GM18498 (cell line): ENCODE results near the gene BBC3.

ENCODE experiments used
- ATAC-seq: cut with Tn5 transposase; IDR thresholded peaks from one replicate; pipeline ENCODE4 v1.9.1; 2021; ENCODE audit warnings: mild to moderate bottlenecking, moderate library complexity; ENCODE audit not compliant: unreplicated experiment

The BBC3 gene

DNA sequence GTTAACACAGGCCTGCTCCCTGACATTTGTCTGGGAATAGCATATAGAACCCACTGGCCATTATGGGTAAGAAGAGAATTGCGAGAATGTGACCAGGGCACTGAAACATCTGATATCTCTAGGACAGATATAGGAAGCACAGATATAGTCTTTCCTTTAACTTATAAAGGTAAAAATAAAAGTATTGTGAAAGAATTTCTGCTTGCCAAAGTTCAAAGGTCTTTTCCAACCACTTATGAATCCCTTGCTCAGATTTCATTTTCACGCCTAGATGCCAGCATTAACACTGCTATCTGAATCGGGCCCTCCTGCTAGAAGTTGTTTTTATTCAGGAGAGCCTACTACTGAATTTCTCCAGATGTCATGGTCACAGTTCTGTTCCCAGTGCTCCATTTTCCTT lies 27.7 kb downstream of the BBC3 start:
- ATAC-seq = no peak

DNA sequence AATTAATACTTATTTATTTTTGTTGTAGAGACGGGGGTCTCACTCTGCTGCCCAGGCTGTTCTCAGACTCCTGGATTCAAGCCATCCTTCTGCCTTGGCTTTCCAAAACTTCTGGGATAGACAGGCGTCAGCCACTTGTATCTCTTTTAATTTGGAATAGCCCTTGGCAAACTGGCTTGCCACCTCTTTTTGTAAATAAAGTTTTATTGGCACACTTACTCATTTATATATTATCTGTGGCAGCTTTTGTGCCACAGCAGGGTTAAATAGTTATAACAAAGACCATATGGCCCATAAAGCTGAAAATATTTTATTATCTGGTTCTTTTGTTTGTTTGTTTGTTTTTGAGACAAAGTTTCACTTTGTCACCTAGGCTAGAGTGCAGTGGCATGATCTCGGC lies 30.5 kb downstream of the BBC3 start:
- ATAC-seq = no peak

DNA sequence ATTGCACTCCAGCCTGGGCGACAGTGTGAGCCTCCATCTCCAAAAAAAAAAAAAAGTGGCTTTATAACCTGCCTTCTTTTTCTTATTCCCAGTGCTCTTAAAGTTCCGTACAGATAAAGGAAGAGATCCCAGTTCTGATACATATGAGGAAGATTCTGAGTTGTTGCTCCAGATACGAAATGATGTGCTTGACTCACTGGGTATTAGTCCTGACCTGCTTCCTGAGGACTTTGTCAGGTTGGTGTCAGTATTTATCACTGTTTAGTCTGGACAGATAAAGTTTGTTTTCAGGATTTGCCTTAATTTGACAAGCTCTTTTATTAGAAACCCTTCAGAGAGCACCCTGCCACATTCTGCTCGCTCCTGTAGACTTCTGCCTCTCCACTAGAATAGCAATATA lies 33.9 kb downstream of the BBC3 start:
- ATAC-seq = no peak

DNA sequence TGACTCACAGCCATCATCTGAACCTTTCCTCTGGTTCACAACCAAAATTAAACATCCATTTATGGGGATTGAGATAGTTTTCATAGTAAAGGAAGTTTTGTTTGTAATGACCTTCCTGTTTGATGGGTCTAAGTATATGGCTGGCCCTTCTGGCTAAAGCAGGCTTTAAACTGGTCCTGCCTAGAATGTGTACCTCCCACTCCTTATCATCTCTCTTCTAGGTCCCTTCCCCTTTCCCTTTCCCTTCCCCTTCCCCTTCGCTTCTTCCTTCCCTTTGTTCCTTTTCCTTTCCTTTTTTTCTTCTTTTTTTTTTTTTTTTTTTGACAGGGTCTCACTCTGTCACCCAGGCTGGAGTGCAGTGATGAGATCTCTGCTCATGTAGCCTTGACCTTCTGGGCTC lies 35.6 kb downstream of the BBC3 start:
- no peak for ATAC-seq

DNA sequence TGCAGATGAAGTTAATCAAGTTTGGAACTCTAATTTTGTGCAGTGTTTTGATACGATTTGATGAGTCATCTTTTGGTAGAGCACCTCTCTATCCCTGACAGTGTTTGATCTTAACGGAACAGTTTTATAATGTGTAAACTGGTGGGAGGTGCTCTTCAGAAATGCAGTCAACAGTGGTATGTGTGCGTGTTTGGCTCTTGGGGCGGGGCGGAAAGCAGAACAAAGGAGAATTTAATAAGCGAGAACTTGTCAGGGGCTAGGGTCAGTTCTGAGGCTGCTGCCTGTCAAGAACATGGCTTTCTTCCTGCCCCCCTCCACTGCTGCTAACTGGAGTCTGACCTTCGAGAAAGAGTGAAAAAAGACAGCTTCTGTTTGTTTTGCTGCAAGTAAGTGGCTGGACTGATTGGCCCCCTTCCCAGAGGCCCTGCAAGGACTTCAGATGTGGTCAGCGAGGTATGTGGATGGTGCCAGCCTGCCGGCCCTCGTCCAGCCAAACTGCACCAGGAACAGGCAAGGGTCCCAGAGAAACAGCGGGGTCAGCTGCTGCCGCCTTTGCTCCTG lies 40.8 kb downstream of the BBC3 start:
- no peak for ATAC-seq

DNA sequence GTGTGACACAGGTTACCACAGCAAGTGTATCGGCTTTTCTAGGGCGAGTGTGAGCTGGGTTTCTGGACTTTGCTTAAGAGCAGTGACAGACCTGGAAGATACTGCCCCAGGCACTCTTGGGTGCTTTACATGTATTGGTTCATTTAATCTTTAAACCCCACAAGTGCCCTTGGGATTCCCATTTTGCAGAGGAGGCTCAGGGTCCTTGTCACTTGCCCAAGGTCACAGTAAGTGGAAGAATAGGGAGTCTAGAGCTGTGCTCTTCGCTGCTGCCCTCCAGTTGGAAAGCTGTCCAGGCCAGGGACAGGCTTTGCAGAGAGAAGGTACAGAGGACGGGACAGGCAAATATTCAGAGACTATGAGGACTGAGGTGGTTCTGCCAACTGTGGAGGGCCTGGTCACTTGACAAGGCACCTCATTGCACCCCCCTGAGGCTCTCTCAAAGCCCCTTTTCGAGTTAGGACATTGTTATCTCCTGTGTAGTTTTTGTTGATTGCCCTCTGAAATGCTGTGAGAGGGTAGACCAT lies 42.4 kb downstream of the BBC3 start:
- no peak for ATAC-seq

DNA sequence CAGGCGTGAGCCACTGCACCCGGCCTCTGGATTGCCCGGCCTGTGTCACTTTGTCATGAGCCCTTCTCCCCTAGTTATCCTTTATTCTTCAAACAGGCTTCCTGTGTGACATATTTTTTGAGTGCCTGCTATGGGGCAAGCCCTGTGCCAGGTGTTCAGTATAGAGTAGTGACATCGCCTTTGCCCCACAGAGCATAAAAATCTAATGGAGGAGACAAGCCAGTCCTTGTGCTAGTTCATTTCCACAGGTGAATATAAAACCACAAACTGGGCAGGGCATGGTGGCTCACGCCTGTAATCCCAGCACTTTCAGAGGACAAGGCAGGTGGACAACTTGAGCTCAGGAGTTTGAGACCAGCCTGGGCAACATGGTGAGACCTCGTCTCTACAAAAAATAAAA lies 43.2 kb downstream of the BBC3 start:
- no peak for ATAC-seq

DNA sequence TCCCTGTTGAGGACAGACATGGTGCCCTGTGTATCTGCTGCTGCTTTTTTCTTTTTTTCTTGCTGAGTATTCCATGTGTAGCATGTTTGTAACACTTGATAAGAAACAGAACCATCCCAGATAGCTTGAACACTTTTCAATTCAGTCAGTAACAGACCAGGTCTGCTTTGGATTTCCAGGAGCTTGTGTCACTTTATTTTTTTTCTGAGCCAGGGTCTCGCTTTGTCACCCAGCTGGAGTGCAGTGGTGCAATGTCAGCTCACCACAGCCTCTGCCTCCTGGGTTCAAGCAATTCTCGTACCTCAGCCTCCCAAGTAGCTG lies 43.7 kb downstream of the BBC3 start:
- ATAC-seq = no peak

DNA sequence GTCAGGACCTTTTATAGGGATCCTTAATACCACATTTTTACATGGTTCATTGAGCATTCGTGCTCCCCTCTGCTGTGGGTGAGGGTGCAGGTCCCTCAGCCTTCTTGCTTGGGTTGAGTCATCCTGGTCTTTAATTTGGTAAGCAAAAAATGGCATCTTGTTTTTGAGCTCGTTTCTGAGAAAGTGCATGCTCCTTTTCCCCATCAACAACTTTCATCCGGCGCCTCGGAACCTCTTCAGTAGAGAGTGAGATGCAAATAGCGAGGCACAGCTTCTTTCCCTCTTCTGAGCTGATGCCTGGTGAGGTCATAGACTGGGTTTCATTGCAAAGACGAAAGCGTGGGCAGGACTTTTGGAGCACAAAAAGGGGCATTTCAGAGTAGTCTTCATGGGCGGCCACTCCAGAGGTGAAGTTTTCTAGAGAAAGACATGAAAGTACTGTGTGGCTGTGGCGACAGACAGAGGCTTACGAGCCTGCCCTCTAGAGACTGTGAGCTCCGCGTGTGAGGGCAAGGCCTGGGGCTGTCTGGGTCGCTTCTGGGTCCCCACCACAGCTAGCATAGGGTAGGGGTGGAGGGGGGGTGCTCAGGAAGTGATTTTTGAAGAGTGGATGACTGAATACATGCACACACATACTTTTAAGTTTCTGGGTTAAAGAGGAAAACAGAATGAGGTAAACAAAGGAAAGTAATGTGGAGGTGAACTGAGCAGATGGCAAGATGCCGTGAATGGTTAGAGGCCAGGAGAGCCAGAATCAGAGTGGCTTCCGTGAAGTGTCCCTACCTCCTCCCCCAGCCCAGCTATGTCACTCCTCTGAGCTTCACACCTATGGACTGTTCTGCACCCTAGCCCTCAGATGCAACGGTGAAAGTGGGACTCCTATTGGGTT lies 44.3 kb downstream of the BBC3 start:
- ATAC-seq = peak; percentile 76

DNA sequence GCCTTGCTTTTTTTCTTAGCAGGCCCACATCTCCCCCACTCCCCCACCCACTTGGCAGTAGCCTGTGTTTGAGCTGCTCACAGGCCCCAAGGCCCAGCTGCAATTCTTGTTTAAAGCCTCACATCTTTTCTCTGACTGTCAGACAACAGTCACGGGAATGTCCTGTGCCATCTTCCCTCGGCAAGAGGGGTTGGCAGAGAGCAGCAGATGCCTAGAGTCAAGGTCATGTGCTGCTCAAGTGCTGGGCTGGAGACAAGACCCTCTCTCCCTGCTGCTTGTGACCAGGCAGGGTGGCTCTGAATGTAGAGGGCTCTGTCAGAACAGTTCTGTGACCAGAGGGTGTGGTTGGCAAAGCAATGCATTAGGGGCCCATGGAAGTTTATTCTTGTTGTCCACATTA lies 47.4 kb downstream of the BBC3 start:
- ATAC-seq = no peak

DNA sequence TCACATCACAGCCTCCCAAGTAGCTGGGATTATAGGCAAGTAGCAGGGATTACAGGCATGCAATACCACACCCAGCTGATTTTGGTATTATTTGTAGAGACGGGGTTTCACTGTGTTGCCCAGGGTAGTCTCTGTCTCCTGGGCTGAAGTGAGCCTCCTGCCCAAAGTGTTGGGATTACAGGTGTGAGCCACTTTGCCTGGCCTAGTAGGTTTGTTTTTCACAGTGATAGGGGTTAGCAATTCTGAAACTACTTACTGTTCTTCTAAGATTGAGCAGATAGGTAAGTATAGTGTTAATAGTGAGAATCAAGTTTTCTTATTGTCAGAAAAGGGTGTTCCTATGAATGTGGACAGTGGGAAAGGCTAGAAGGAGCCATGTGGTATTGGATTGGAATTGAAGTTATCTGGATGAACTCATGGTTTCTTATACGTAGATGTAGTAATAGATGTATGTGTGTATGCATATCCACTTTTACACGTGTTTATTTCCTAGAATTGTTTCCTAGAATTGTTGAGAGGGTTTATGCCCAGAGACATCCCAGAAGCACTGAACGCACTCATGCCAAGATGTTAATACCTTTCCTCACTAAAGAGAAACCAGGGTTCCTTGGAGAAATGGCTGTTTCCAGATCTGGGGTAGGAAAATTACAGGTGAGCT lies 51.2 kb downstream of the BBC3 start:
- ATAC-seq = no peak

DNA sequence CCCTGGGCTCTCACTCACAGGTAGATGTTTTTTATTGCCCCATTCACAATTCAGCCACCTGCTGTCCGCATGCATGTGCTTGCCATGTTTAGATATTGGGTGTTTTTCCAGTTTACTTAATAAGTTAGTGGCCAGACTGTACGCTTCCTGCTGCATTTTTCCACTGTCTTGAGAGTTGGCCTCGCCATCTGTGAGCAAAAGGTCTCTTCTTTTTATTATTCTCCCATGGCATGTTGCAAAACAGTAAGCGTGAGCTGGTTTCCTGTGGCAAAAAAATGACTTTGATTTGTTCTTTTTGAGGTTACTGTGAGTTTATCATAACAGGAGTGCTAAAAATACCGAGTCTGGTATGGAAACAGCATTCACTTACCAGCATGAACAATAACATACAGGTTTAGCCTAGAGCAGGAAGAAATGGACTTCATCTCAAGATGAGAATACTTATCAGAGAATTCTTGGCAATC lies 54.3 kb downstream of the BBC3 start:
- ATAC-seq = no peak

DNA sequence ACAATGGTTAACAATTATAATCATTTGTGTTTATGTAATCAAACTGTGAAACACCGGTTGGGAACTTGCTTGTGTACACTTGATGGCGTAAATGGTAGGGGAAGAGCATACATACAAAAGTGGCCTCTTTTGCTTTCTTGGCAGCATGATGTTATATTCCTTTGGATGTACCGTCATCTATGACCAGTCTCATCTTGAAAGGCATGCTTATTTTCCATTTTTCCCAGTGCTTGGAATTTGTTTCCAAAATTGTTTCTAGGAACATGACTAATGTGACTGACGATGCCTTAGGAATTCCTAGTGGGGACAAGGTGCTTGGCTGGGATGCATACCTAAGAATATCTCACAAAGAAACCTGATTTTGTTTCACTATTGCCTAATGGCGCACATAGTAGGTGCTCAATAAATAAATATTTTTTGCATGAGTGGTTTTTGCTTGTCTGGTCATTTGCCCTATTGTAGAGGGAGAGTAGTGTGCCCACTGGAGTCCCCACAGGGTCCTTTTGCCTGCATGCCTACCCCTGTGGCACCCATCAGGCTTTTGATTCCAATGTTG lies 54.9 kb downstream of the BBC3 start:
- no peak for ATAC-seq

DNA sequence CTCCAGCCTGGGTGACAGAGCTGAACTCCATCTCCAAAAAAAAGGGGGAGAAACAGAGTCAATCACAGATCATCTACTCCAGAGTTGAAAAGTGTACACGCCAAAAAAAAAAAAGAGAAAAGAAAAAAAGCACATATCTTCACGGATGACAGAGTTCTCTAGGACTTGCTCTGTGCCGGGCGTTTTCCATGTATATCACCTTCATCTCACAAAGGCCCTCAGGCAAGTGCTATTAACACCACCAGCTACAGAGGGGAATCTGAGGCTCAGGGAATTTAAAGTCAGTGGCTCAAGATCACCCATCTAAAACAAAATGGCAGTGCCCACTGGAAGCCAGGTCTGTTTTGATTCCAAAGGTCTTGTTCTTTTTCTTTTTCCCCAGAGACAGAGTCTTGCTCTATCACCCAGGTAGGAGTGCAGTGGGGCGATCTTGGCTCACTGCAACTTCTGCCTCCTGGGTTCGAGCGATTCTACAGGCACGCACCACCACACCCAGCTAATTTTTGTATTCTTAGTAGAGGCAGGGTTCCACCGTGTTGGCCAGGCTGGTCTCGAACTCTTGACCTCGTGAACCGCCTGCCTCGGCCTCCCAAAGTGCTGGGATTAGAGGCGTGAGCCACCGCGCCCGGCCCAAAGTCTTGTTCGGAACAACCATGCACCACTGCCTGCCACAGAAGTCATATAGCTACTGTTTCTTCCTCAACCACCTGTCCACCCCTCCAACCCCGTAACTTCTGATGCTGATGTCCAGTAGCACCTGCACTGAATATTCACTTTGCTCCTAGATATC lies 58.1 kb downstream of the BBC3 start:
- ATAC-seq = no peak
